Mesothelial cell of epicardium (in vitro differentiated cells): ENCODE measurements around the gene SLC17A8. TPM values are rescaled to one million over a fixed set of nuclear protein-coding genes. Genes with fewer than 3 reads are reported as not detected.

Source experiments
- DNase-seq, 2 experiments: peaks; one replicate each; pipeline ENCODE4 v3.0.0; 2021; ENCODE audit warnings: low spot score in 2 of 2; ENCODE audit not compliant: unreplicated experiment in 2 of 2
- H3K27ac Mint-ChIP-seq: 2 replicates; pipeline ENCODE4 v1.8.0; 2021; ENCODE audit warnings: mixed read lengths
- H3K27me3 Mint-ChIP-seq: 2 replicates; pipeline ENCODE4 v1.8.0; 2021; ENCODE audit warnings: low read depth, mixed read lengths
- H3K36me3 Mint-ChIP-seq: 2 replicates; pipeline ENCODE4 v1.8.0; 2021; ENCODE audit warnings: mixed read lengths
- H3K4me1 Mint-ChIP-seq: 2 replicates; pipeline ENCODE4 v1.8.0; 2021; ENCODE audit warnings: mixed read lengths
- H3K4me3 Mint-ChIP-seq: 2 replicates; pipeline ENCODE4 v1.8.0; 2021; ENCODE audit warnings: mild to moderate bottlenecking, moderate library complexity, mixed read lengths
- H3K9me3 Mint-ChIP-seq: 2 replicates; pipeline ENCODE4 v1.8.0; 2021; ENCODE audit warnings: mixed read lengths
- total RNA-seq: library from RNA; stranded (reverse); gene quantifications from 3 replicates; pipeline ENCODE4 v1.2.1, GENCODE V29; 2021
- TF ChIP-seq, protein P1 (sequence below): fragments of 200-600 bp; sonication (generic); IDR thresholded peaks from one replicate; pipeline ENCODE4 v1.5.0; 2021; ENCODE audit warnings: antibody characterized with exemption; ENCODE audit not compliant: unreplicated experiment

SLC17A8 gene
- total RNA-seq, 1 donor from 2014 or later: 0.40 TPM

DNA sequence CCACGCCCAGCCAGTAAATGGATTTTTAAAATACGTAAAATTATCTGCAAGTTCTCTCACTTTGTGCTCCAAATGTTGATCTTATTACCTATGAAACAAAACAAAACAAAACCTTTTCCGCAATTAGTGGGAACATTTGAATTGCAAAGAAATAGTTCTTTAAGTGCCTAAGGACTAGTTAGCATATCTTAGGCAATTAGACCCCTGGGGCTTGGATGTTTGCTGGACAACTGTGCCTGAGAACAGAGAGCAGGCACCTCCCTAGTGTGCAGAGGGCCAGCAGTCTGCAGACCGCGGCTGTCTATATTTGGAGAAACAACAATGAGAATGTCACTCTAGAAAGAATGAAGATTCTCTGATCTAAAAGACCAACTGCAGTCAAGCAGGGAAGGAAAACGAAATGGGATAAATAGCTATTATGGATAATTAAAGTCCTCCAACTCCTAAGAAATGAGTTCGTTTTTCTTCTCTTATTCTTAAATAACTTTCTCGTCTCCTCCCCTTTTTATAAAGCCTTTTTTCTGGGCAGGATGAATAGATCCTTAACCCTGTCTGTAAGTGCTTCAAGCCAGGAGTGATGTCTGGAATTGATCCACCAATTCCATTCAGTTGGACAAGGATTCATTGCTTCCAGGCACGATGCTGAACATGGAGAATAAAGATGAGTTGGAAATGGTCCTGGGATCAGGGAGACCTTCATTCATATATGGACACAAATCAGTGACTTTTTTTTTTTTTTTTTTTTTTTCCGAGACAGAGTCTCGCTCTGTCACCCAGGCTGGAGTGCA, 16.2 kb downstream of the SLC17A8 start:
- Mint-ChIP-seq H3K27me3 (no peaks in the 10 kb centered on the region), H3K36me3 (peaks cover 4% of the 10 kb centered on the region), H3K27ac (no peak overlapping the region), H3K4me3 (no peak overlapping the region), H3K9me3 (peaks cover 10% of the 10 kb centered on the region), H3K4me1 (peaks cover 17% of the 10 kb centered on the region)
- TF ChIP-seq, protein P1, sequence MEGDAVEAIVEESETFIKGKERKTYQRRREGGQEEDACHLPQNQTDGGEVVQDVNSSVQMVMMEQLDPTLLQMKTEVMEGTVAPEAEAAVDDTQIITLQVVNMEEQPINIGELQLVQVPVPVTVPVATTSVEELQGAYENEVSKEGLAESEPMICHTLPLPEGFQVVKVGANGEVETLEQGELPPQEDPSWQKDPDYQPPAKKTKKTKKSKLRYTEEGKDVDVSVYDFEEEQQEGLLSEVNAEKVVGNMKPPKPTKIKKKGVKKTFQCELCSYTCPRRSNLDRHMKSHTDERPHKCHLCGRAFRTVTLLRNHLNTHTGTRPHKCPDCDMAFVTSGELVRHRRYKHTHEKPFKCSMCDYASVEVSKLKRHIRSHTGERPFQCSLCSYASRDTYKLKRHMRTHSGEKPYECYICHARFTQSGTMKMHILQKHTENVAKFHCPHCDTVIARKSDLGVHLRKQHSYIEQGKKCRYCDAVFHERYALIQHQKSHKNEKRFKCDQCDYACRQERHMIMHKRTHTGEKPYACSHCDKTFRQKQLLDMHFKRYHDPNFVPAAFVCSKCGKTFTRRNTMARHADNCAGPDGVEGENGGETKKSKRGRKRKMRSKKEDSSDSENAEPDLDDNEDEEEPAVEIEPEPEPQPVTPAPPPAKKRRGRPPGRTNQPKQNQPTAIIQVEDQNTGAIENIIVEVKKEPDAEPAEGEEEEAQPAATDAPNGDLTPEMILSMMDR: no peak
- no peak for DNase-seq

DNA sequence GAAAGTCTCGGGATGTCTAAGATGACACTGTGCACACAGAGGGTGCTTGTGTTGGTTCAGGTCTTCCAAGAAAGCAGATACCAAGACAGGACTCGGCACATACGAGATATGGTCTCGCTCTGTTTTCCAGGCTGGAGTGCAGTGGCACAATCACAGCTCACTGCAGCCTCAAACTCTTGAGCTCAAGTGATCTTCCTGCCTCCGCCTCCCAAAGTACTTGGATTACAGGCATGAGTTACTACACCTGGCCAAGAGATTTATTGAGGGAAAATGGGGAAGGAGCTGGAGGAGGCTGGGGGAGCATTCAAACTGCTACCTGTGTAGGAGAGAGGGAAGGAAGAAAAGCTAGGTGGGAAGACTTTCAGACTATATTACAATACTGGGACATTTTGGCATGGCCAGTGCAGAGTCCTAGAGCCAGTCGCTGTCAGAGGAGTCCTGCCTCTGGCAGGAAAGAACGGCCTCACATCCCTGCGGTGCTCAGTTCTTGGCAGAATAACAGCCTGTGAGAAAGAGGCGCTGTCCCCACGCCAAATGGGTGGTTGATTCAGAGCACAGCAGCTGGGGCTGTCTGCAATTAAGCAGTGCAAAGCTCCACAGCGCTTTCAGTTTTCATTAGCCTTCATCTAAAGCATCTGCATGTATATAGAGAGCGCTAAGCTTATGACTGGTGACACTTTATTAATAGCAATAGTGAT, 18.3 kb downstream of the SLC17A8 start:
- H3K27me3 Mint-ChIP-seq: no peaks in the 10 kb centered on the region

DNA sequence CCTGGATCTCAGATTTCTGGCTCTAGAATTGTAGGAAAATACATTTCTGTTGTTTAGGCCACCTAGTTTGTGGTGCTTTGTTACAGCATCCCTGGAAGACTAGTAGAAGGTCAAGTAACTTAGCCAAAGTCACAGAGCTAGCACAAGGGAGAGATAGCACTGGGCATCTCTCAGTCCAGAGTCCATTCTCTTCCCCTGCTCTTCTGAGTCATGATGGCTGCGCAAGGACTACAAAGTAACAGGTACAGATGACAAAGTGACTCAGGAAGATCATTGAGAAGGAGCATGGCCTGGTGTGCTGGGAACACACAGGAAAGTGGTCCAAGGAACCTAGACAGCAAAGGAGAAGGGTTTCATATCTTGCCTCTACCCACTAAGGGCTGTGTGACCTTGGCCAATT, 19.3 kb downstream of the SLC17A8 start:
- H3K27ac Mint-ChIP-seq: no peak overlapping the region
- no peaks in the 10 kb centered on the region for H3K36me3 Mint-ChIP-seq
- DNase-seq: no peak
- no peaks in the 10 kb centered on the region for H3K9me3 Mint-ChIP-seq
- no peak overlapping the region for H3K4me3 Mint-ChIP-seq
- H3K27me3 Mint-ChIP-seq: no peaks in the 10 kb centered on the region
- TF ChIP-seq, protein P1: no peak
- peaks cover 11% of the 10 kb centered on the region for H3K4me1 Mint-ChIP-seq

More for the DNA sequence above, 18.3 kb downstream of the SLC17A8 start:
- Mint-ChIP-seq H3K36me3 (no peaks in the 10 kb centered on the region), H3K4me1 (peaks cover 17% of the 10 kb centered on the region), H3K27ac (no peak overlapping the region), H3K9me3 (no peaks in the 10 kb centered on the region), H3K4me3 (no peak overlapping the region)
- no peak for DNase-seq
- TF ChIP-seq, protein P1: no peak

DNA sequence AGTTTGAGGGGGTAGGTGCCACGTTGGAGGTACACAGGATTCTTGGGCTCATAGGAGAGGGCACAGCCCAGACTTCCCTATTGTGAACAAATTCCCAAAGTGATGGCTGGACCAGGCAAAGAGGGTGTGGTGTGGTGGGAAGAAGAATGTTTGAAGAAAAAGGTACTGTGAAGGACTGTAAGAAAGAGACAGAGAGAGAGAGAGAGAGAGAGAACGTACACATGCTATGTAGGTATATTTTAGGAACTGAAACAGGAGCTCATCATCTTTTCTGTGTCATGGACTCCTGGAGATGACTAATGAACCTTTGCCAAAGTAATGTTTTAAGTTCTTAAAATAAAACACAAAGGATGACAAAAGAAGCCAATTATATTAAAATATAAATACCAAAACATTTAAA, 24.5 kb downstream of the SLC17A8 start:
- H3K4me1 Mint-ChIP-seq: peaks cover 13% of the 10 kb centered on the region
- no peak overlapping the region for H3K27ac Mint-ChIP-seq
- H3K36me3 Mint-ChIP-seq: no peaks in the 10 kb centered on the region
- no peak for DNase-seq
- no peaks in the 10 kb centered on the region for H3K27me3 Mint-ChIP-seq
- H3K9me3 Mint-ChIP-seq: no peaks in the 10 kb centered on the region
- H3K4me3 Mint-ChIP-seq: no peak overlapping the region
- TF ChIP-seq, protein P1: no peak

DNA sequence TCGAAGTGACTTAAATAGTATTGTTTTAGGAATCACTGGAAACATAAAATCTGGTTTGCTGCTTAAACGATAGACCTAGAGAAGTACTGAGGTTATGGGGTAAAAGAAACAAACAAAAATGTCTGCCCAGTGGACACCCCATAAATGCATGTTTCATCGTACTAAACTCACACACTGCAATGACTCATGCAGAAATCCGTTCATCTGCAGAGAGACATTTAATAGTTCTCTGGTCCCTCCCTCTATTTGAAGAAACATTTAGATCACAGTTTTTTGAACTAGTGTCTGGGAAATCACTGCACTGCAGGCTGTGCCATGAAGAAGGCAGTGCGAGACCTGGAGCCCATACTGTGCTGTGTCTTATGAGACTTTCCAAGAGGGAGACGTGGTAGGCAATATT, 25.5 kb downstream of the SLC17A8 start:
- Mint-ChIP-seq H3K9me3 (no peaks in the 10 kb centered on the region), H3K36me3 (no peaks in the 10 kb centered on the region), H3K4me3 (no peak overlapping the region), H3K27me3 (no peaks in the 10 kb centered on the region), H3K27ac (no peak overlapping the region), H3K4me1 (peaks cover 13% of the 10 kb centered on the region)
- no peak for DNase-seq
- TF ChIP-seq, protein P1: no peak
